ENCODE results near the gene OR1J2.

Gene OR1J2

GRCh38 chr9:122551371-122551770 lies 40.8 kb downstream of the OR1J2 start:
- FAIRE-seq (no peak), DNase-seq (ENCODE audit: low spot score) (no peak)

GRCh38 chr9:122552812-122553211 lies 42.2 kb downstream of the OR1J2 start, which contains the start of gene OR1N2:
TSS of gene OR1N2 (plus strand) at chr9:122553112. CDS start at chr9:122553212, 100 bp downstream.
- FAIRE-seq, result no peak
- DNase-seq (ENCODE audit: low spot score), result no peak

Data from RCC 7860 (cell line).